Measurements from ENCODE around the gene AQP9.

DNA sequence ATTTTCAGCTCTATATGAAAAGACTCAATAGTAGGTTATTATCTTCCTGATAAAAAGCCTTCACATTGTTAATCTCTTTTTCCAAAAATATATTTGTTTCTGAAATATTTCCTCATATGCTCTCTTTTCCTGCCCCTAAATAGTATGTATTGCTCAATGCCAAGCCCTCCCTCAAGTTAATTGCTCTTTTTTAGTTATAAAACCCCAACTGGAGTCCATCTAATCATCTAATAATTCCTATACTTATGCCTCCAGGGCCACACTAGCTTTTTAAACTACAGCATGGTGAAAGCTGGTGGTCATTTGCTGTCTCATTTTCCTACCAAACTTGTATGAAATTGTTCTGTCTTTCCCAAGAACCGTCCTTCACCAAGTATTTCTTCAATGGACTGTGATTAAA is 26.7 kb downstream of the AQP9 start:
- TF ChIP-seq, protein P1, sequence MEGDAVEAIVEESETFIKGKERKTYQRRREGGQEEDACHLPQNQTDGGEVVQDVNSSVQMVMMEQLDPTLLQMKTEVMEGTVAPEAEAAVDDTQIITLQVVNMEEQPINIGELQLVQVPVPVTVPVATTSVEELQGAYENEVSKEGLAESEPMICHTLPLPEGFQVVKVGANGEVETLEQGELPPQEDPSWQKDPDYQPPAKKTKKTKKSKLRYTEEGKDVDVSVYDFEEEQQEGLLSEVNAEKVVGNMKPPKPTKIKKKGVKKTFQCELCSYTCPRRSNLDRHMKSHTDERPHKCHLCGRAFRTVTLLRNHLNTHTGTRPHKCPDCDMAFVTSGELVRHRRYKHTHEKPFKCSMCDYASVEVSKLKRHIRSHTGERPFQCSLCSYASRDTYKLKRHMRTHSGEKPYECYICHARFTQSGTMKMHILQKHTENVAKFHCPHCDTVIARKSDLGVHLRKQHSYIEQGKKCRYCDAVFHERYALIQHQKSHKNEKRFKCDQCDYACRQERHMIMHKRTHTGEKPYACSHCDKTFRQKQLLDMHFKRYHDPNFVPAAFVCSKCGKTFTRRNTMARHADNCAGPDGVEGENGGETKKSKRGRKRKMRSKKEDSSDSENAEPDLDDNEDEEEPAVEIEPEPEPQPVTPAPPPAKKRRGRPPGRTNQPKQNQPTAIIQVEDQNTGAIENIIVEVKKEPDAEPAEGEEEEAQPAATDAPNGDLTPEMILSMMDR (IDR thresholded peaks at IDR 0.05), result no peak
- TF ChIP-seq POLR2AphosphoS5 (IDR thresholded peaks at IDR 0.05; ENCODE audit: low read depth, low read length), result no peak
- TF ChIP-seq, protein P2, sequence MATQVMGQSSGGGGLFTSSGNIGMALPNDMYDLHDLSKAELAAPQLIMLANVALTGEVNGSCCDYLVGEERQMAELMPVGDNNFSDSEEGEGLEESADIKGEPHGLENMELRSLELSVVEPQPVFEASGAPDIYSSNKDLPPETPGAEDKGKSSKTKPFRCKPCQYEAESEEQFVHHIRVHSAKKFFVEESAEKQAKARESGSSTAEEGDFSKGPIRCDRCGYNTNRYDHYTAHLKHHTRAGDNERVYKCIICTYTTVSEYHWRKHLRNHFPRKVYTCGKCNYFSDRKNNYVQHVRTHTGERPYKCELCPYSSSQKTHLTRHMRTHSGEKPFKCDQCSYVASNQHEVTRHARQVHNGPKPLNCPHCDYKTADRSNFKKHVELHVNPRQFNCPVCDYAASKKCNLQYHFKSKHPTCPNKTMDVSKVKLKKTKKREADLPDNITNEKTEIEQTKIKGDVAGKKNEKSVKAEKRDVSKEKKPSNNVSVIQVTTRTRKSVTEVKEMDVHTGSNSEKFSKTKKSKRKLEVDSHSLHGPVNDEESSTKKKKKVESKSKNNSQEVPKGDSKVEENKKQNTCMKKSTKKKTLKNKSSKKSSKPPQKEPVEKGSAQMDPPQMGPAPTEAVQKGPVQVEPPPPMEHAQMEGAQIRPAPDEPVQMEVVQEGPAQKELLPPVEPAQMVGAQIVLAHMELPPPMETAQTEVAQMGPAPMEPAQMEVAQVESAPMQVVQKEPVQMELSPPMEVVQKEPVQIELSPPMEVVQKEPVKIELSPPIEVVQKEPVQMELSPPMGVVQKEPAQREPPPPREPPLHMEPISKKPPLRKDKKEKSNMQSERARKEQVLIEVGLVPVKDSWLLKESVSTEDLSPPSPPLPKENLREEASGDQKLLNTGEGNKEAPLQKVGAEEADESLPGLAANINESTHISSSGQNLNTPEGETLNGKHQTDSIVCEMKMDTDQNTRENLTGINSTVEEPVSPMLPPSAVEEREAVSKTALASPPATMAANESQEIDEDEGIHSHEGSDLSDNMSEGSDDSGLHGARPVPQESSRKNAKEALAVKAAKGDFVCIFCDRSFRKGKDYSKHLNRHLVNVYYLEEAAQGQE (IDR thresholded peaks at IDR 0.05; ENCODE audit: insufficient read depth in 1 of 2, low read depth in 2 of 2, low read length in 1 of 2), result no peak
- no peak for TF ChIP-seq TCF7L2 (IDR thresholded peaks at IDR 0.05; ENCODE audit: low read depth, low read length)
- TF ChIP-seq SIN3A (IDR thresholded peaks at IDR 0.05; ENCODE audit: borderline replicate concordance, insufficient read depth, low read depth, low read length), result no peak

Data from Panc1 (cell line).